ENCODE results near the gene DPP6. TPM values are rescaled to one million over a fixed set of nuclear protein-coding genes. Genes with fewer than 3 reads are reported as not detected.

DPP6 gene
- total RNA-seq, 1 experiment from 2014 or later: not detected

- DNase-seq: no peak
- CTCF ChIA-PET: no interaction called here
- no peak overlapping the region for H3K4me3 ChIP-seq (ENCODE audit: low read depth, low read length)
- Mint-ChIP-seq H3K4me3 (ENCODE audit: unreplicated experiment) (no peak overlapping the region), H3K36me3 (ENCODE audit: insufficient read depth, unreplicated experiment) (no peaks in the 10 kb centered on the region), H3K27me3 (ENCODE audit: insufficient read depth, unreplicated experiment) (peaks cover 4% of the 10 kb centered on the region), H3K9me3 (ENCODE audit: unreplicated experiment) (no peaks in the 10 kb centered on the region), H3K4me1 (ENCODE audit: low read depth, unreplicated experiment) (no peaks in the 10 kb centered on the region), H3K27ac (ENCODE audit: unreplicated experiment) (no peak overlapping the region)
- no TSS peak for BruUV-seq (replicated peaks)
- no peaks in the 10 kb centered on the region for H3K27me3 ChIP-seq (replicated peaks; ENCODE audit: control insufficient read depth, insufficient read depth, low read length)
- no peak for TF ChIP-seq CTCF (IDR thresholded peaks at IDR 0.05; ENCODE audit: insufficient read depth in 1 of 2, low read depth in 1 of 2, low read length in 1 of 2, severe bottlenecking in 1 of 2, unreplicated experiment in 1 of 2)
- H3K36me3 ChIP-seq (ENCODE audit: control insufficient read depth, insufficient read depth, low read length): no peaks in the 10 kb centered on the region
- POLR2A ChIA-PET: no interaction called here
- intact Hi-C loops (cut with micrococcal nuclease; ENCODE audit: unreplicated experiment): no loop called here
- no peaks in the 10 kb centered on the region for H3K9me3 ChIP-seq
- H3K4me1 ChIP-seq: no peaks in the 10 kb centered on the region
Measured at GRCh38 chr7:154289119-154289518, 236.9 kb downstream of the DPP6 start.

GRCh38 chr7:154296443-154296842, 244.2 kb downstream of the DPP6 start:
- H3K27me3 ChIP-seq (replicated peaks; ENCODE audit: control insufficient read depth, insufficient read depth, low read length): no peaks in the 10 kb centered on the region
- POLR2A ChIA-PET: no interaction called here
- no peaks in the 10 kb centered on the region for H3K4me1 ChIP-seq
- Mint-ChIP-seq H3K27me3 (ENCODE audit: insufficient read depth, unreplicated experiment) (peaks cover 4% of the 10 kb centered on the region), H3K4me1 (ENCODE audit: low read depth, unreplicated experiment) (no peaks in the 10 kb centered on the region), H3K27ac (ENCODE audit: unreplicated experiment) (no peak overlapping the region), H3K4me3 (ENCODE audit: unreplicated experiment) (no peak overlapping the region), H3K36me3 (ENCODE audit: insufficient read depth, unreplicated experiment) (no peaks in the 10 kb centered on the region), H3K9me3 (ENCODE audit: unreplicated experiment) (no peaks in the 10 kb centered on the region)
- no peak overlapping the region for H3K4me3 ChIP-seq (ENCODE audit: low read depth, low read length)
- CTCF ChIA-PET: no interaction called here
- no peaks in the 10 kb centered on the region for H3K36me3 ChIP-seq (ENCODE audit: control insufficient read depth, insufficient read depth, low read length)
- no peak for TF ChIP-seq CTCF (IDR thresholded peaks at IDR 0.05; ENCODE audit: insufficient read depth in 1 of 2, low read depth in 1 of 2, low read length in 1 of 2, severe bottlenecking in 1 of 2, unreplicated experiment in 1 of 2)
- no peak for DNase-seq
- H3K9me3 ChIP-seq: no peaks in the 10 kb centered on the region
- intact Hi-C loops (cut with micrococcal nuclease; ENCODE audit: unreplicated experiment): no loop called here
- no TSS peak for BruUV-seq (replicated peaks)

DNA sequence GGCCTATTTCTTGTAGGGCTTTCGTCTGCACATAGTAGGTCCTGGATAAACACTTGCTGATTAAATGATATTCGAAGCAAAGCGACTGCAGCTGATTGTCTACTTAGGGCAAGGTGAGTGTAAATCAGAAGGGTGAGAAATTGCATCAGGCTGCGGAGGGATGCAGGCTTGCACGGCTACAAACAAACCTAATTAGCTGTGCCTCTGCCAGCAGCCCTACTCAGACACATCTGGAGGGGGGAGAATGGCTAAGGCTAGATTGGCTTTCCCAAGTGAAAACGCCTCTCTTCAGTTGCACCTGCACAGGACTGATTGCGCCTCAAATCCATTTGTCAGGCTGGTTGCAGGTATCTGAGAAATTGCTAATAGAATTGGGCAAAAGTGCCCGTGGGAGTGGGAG, 247.5 kb downstream of the DPP6 start:
- H3K4me1 Mint-ChIP-seq (ENCODE audit: low read depth, unreplicated experiment): peaks cover 6% of the 10 kb centered on the region
- Histone ChIP-seq H3K4me3 (ENCODE audit: low read depth, low read length) (no peak overlapping the region), H3K36me3 (ENCODE audit: control insufficient read depth, insufficient read depth, low read length) (no peaks in the 10 kb centered on the region), H3K4me1 (peaks cover 6% of the 10 kb centered on the region; the same call in 1 of the 2 replicates), H3K27me3 (replicated peaks; ENCODE audit: control insufficient read depth, insufficient read depth, low read length) (no peaks in the 10 kb centered on the region), H3K9me3 (no peaks in the 10 kb centered on the region)
- H3K36me3 Mint-ChIP-seq (ENCODE audit: insufficient read depth, unreplicated experiment): no peaks in the 10 kb centered on the region
- no peak overlapping the region for H3K27ac Mint-ChIP-seq (ENCODE audit: unreplicated experiment)
- DNase-seq: no peak
- POLR2A ChIA-PET: no interaction called here
- no TSS peak for BruUV-seq (replicated peaks)
- H3K4me3 Mint-ChIP-seq (ENCODE audit: unreplicated experiment): no peak overlapping the region
- peaks cover 3% of the 10 kb centered on the region for H3K27me3 Mint-ChIP-seq (ENCODE audit: insufficient read depth, unreplicated experiment)
- H3K9me3 Mint-ChIP-seq (ENCODE audit: unreplicated experiment): no peaks in the 10 kb centered on the region
- intact Hi-C loops (cut with micrococcal nuclease; ENCODE audit: unreplicated experiment): no loop called here
- no peak for TF ChIP-seq CTCF (IDR thresholded peaks at IDR 0.05; ENCODE audit: insufficient read depth in 1 of 2, low read depth in 1 of 2, low read length in 1 of 2, severe bottlenecking in 1 of 2, unreplicated experiment in 1 of 2)
- CTCF ChIA-PET: no interaction called here

Measured in Caco-2 (cell line).